Measurements from ENCODE around the gene KCNMB2. TPM values are rescaled to one million over a fixed set of nuclear protein-coding genes. Genes with fewer than 3 reads are reported as not detected.

The KCNMB2 gene
- total RNA-seq, 6 donors from 2014 or later = 0.51 to 3.0 (median 1.1) TPM; not detected in 3

DNA sequence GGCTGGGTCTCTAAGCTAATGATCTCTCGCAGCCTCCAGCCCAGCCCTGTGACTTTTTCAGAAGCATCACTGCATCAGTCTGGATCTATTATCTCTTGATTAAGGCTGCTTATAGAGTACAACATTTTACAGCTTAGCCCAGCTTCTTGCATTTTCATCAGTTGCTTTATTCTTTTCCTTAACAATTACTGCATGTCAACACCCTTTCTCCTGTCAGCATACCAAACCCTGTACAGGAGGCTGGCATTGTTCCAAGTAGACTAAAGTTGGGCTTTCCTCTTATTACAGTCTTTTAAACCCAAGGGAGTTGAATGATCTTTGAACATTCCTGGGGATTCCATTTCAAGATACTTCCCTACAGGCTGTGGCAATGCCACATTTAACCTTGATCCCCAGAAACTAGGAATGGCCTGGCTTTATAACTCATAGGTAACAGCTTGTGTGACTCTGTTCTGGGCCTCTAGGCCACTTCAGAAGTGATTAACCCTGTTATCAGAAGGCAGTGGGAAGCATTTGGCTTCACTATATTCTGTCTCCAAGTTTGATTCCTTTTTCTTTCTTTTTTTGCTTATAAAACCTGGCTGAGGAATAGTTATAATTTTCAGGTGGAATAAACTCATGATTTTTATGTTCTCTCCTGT lies 182.9 kb downstream of the KCNMB2 start:
- no peaks in the 10 kb centered on the region for H3K36me3 ChIP-seq
- H3K27me3 ChIP-seq = no peaks in the 10 kb centered on the region
- DNase-seq = no peak
- TF ChIP-seq EP300 (IDR thresholded peaks at IDR 0.05) = no peak
- no peak for TF ChIP-seq POLR2AphosphoS5 (IDR thresholded peaks at IDR 0.05)
- TF ChIP-seq POLR2A (IDR thresholded peaks at IDR 0.05) = no peak
- TF ChIP-seq, protein P1, sequence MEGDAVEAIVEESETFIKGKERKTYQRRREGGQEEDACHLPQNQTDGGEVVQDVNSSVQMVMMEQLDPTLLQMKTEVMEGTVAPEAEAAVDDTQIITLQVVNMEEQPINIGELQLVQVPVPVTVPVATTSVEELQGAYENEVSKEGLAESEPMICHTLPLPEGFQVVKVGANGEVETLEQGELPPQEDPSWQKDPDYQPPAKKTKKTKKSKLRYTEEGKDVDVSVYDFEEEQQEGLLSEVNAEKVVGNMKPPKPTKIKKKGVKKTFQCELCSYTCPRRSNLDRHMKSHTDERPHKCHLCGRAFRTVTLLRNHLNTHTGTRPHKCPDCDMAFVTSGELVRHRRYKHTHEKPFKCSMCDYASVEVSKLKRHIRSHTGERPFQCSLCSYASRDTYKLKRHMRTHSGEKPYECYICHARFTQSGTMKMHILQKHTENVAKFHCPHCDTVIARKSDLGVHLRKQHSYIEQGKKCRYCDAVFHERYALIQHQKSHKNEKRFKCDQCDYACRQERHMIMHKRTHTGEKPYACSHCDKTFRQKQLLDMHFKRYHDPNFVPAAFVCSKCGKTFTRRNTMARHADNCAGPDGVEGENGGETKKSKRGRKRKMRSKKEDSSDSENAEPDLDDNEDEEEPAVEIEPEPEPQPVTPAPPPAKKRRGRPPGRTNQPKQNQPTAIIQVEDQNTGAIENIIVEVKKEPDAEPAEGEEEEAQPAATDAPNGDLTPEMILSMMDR (IDR thresholded peaks at IDR 0.05) = no peak
- 76 to 100% methylated on average over 1 of the region's 1 CpG for WGBS, 2 donors
- no peak for ATAC-seq (ENCODE audit: low FRiP score in 2 of 2)
- H3K27ac ChIP-seq = no peak overlapping the region
- H3K9me3 ChIP-seq = no peaks in the 10 kb centered on the region
- H3K4me3 ChIP-seq = no peak overlapping the region
- H3K4me1 ChIP-seq = no peaks in the 10 kb centered on the region

DNA sequence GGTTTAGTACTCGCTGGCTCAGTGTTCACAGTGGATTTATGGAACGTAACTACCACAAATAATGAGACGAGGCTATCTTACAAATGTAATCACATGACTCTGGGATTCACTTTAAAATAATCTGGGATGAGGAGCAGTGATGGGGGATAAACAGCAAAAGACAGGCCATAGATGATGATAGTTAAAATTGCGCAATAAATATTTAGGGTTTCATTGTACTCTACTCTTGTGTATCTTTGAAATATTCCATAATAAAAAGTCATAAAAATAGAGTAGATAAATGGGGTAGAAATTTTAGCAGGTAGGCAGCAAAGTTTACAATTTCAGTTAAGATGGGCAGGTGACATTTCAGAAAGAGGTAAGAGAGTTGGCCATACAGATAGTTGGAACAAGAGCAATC lies 196.6 kb downstream of the KCNMB2 start:
- H3K9me3 ChIP-seq = no peaks in the 10 kb centered on the region
- DNase-seq (no peak), ATAC-seq (ENCODE audit: low FRiP score in 2 of 2) (no peak)
- H3K27me3 ChIP-seq = no peaks in the 10 kb centered on the region
- H3K4me3 ChIP-seq = no peak overlapping the region
- WGBS, 2 donors = 92 to 93% methylated on average over 4 of the region's 4 CpGs
- no peaks in the 10 kb centered on the region for H3K4me1 ChIP-seq
- no peak overlapping the region for H3K27ac ChIP-seq
- H3K36me3 ChIP-seq = no peaks in the 10 kb centered on the region
- TF ChIP-seq EP300 (IDR thresholded peaks at IDR 0.05) (no peak), POLR2AphosphoS5 (IDR thresholded peaks at IDR 0.05) (no peak), POLR2A (IDR thresholded peaks at IDR 0.05) (no peak)
- TF ChIP-seq, protein P1 (IDR thresholded peaks at IDR 0.05) = no peak

DNA sequence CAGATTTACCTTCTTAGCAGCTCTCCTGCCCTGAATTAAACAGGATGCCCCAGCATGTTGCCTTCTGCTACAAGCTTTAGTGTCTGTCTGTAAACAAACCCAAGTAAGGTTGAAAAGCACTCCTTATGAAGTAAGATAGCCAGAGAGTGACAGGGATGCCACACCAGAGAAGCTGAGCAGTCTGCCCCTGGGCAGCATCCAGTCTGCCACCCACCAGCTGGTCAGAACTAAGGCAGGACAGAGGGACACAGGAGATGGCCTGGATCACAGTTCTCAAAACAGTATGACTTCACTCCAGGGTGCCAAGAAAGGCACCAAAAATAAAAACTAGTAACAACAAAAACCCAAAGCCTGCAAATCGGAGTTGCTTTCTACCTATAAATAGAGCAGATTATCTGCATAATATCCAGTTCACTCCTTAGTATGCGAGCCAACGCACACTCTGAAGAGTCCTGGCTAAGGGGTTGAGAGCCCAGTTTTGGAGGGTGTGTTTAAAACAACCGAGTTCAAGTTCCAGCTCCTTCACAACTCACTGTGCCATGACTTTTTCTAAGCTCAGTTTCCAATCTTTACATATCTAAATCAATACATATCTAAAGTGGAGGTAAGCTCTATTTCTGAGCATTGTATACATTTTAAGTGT lies 198.9 kb downstream of the KCNMB2 start:
- H3K9me3 ChIP-seq = no peaks in the 10 kb centered on the region
- H3K4me1 ChIP-seq = no peaks in the 10 kb centered on the region
- H3K27ac ChIP-seq = no peak overlapping the region
- no peak for DNase-seq
- TF ChIP-seq POLR2AphosphoS5 (IDR thresholded peaks at IDR 0.05) = no peak
- TF ChIP-seq EP300 (IDR thresholded peaks at IDR 0.05) = no peak
- TF ChIP-seq, protein P1 (IDR thresholded peaks at IDR 0.05) = no peak
- TF ChIP-seq POLR2A (IDR thresholded peaks at IDR 0.05) = no peak
- no peak for ATAC-seq (ENCODE audit: low FRiP score in 2 of 2)
- no peaks in the 10 kb centered on the region for H3K27me3 ChIP-seq
- H3K36me3 ChIP-seq = no peaks in the 10 kb centered on the region
- 67 to 75% methylated on average over 4 of the region's 4 CpGs for WGBS, 2 donors
- H3K4me3 ChIP-seq = no peak overlapping the region

DNA sequence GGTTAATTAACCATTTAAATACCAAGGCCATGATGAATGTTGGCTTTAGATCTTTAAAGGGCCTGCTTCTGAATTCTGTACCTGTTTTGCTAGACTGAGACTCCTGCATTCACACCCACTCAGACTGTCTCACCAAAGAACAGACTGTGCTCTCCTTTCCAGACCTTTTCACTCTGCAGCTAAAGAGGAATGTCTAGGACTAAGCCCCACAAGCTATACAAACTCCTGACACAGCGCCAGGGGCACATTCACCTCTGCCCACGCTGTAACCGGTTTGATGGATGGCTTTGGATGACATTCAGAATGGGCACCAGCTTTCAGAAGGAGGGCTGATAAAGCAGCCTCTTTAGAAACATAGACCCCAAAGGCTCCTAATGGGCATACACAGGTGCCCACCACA lies 200.1 kb downstream of the KCNMB2 start:
- WGBS, 2 donors = 48 to 71% methylated on average over 3 of the region's 3 CpGs
- Histone ChIP-seq H3K4me3 (no peak overlapping the region), H3K27me3 (no peaks in the 10 kb centered on the region), H3K9me3 (no peaks in the 10 kb centered on the region), H3K4me1 (no peaks in the 10 kb centered on the region), H3K27ac (no peak overlapping the region), H3K36me3 (no peaks in the 10 kb centered on the region)
- DNase-seq (no peak), ATAC-seq (ENCODE audit: low FRiP score in 2 of 2) (no peak)
- no peak for TF ChIP-seq POLR2AphosphoS5 (IDR thresholded peaks at IDR 0.05)

DNA sequence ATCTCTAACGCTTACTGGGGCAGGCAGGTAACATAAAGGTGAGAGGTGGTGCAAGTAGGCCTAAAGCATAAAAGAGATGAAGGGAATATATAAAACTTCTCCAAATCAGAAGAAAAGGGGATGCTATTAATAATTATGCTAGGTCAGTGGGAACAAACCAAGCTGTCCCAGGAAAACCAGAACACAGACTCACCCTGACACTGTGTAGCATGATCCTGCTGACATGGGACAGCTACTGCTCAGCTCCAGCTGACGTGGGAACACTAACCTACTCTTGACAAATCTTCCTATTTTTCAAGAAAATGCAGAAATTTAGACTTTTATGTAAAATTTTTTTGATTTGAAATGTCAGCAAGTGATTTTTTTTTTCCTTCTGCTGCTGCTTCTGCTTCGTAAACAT lies 203.5 kb downstream of the KCNMB2 start:
- 73 to 81% methylated on average over 3 of the region's 3 CpGs for WGBS, 2 donors
- H3K27ac ChIP-seq = no peak overlapping the region
- peaks cover 0 to 2% (median 0%) of the 10 kb centered on the region in 4 donors for H3K9me3 ChIP-seq
- no peaks in the 10 kb centered on the region for H3K4me1 ChIP-seq
- H3K36me3 ChIP-seq = no peaks in the 10 kb centered on the region
- TF ChIP-seq POLR2AphosphoS5 (IDR thresholded peaks at IDR 0.05) = no peak
- TF ChIP-seq, protein P1 (IDR thresholded peaks at IDR 0.05) = no peak
- TF ChIP-seq EP300 (IDR thresholded peaks at IDR 0.05) = no peak
- TF ChIP-seq POLR2A (IDR thresholded peaks at IDR 0.05) = no peak
- no peak overlapping the region for H3K4me3 ChIP-seq
- DNase-seq = no peak
- no peaks in the 10 kb centered on the region for H3K27me3 ChIP-seq
- no peak for ATAC-seq (ENCODE audit: low FRiP score in 2 of 2)

Data from upper lobe of left lung (tissue), 6 donors.